NCI-H1417 (cell line): ENCODE measurements around the gene SETBP1.

Experiments
- DNase-seq, 3 experiments: peaks; one replicate each; lab custom pipeline; 2025; lab: John Stamatoyannopoulos, UW

The SETBP1 gene

DNA sequence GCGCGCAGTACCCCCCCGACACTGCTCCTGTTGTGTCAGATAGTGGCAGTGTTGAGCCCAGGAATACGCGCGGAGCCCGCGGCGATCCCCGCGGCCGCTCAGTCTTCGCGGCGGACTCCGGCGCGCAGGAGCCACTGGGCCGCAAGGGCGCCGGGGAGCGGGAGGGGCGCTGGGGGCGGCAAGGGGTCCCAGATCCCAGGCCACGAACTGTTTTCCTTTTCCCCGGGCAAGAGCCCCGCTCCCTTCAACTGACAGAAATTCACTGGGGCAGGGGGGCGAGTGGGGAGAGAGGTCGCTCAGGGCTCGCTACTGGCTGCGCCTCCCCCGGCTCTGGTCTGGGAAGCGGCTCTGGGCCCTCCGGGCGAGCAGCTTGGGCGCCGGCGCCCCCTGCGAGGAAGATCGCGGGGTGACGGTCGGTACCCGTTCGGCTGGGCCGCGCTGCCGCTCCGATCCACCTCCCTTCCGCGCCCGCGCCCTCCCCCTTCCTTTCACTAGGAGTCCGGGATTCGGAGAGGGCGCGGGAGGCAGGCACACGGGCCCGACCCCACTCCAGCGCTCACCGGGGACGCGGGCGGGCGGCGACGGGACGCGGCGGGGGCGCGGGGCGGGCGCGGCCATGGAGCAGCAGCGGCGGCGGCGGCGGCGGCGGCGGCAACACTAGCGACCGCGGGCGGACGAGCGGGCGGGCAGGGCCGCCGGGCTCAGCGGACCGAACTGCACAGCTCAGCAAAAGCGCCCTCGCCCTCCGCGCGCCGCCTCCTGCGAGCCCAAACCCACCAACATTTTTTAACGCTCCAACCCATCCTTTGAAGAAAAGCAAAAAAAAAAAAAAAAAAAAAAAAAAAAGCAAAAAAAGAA is 1.4 kb upstream of the SETBP1 start:
- DNase-seq: peak; percentile 76 to 98 (median 95)

DNA sequence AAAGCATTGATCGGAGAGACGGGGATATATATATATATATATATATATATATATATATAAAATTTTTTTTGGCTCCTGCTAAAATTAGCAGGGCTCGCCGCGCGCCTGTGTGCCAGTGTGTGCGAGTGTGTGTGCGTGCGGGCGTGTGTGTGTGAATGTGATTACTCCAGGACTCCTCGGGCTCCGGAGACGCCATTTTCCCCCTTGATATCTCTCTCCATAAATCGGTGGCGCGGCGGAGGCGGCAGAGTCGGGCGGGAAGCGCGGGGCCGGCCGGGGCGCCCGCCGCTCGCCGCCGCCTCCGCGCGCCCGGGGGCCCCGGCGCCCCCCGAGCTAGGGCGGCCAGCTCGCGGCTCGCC is 795 bp upstream of the SETBP1 start:
- DNase-seq: peak; percentile 63 to 82 (median 82)

DNA sequence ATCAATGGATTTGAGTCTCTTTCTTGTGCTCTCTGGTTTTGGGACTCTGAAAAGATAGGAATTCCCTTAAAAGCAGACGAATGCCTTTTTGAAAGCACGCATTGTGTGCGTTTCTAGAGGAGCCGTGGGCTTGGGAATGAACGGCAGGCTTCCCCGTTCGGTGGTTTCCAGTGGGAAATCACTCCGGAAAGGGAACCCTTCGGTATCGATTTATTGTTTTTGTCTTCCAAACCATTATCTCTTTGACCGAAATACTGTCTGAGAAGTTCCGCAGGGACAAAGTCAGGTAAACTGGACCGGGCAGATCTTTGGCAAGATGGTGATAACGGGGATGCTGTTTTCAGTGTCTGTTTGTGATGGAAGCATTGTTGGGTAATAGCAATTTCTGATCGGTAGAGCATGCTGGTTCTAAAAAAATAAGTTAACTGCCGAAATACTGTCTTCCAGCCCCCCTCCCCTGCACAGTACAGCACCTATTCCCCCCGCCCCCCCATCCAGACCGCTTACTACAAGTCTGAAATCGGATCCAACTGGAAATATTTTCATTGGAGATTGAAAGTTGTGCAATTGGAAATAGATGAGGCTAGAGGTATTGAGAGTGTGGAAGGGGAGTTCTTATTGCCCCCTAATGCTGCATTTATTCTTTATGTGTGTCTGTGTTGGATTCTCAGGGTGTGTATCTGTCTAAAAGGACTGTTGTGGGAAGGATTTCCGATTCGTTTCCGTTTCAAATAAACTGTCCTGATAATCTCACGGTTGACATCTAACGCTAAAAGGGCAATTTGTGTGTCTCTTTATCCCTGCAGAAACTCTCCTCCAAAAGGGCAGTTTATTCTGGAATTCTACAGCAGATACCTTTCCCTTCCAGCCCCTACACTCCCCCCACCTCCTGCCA is 635 bp downstream of the SETBP1 start:
- DNase-seq: peak in 2 of 3 experiments; percentile 35 to 71

GRCh38 chr18:44682201-44682870 is 1.6 kb downstream of the SETBP1 start:
- peak in 2 of 3 experiments; percentile 30 to 51 for DNase-seq

- DNase-seq: peak; percentile 40 to 78 (median 77)
Observed at GRCh38 chr18:44682871-44683221, 2.2 kb downstream of the SETBP1 start.

GRCh38 chr18:44683556-44683955 is 2.9 kb downstream of the SETBP1 start:
- DNase-seq: no peak

DNA sequence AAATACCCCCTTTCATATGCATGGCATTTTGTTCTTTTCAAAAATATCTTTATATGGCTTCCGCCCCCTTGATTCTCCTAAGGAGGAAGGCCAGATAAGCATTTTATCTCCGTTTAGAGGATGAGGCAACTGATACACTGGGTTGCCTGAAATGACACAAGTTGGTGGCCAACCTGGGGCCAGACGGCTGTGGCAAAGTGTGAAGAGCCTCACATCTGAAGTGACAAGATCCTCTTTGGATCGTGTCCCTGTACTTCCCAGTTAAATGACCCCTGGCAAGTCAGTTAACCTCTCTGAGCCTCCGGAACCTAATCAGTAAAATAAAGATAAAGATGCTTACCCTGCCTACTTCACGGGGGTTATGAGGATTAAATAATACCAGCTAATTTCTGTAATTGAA is 4.6 kb downstream of the SETBP1 start:
- no peak for DNase-seq

DNA sequence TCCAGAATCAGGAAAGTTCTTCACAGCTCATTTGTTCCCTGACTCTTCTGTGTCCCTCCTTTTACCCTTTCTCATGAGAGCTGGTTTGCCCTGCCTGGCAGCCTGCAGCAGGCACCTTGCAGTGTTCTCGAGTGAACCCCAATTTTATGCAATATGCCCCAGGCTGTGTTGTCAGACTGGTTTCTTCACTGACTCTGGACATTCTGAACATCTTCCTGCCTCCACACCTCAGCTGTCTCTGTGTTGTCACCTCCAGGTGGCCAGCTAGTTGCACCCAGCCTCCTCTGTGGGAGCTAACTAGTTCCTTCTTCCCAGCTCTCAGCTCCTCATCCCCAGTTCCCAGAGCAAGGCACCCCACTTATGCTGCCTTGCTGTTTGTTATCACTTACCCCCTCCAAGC is 5.5 kb downstream of the SETBP1 start:
- DNase-seq: no peak

GRCh38 chr18:44687421-44687820 is 6.7 kb downstream of the SETBP1 start:
- no peak for DNase-seq

DNA sequence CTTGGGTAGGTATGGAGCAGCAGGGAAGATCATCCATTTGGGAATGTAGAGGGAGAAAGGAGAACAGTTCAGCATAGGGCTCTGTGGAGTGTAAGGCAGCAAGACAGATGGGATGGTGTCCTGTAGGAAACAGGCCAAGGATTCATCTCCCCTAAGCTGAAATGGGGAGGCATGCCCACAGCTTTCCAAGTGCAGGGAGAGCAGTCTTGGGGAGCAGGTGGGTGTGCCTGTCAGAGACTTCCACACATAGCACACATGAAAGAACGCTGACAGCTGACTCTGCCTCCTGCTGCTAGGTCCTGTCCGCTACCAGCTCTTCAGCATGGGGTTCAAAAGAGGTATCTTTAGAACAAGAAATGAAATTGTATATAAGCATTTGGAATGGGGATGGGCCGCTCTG is 9.0 kb downstream of the SETBP1 start:
- DNase-seq: no peak

DNA sequence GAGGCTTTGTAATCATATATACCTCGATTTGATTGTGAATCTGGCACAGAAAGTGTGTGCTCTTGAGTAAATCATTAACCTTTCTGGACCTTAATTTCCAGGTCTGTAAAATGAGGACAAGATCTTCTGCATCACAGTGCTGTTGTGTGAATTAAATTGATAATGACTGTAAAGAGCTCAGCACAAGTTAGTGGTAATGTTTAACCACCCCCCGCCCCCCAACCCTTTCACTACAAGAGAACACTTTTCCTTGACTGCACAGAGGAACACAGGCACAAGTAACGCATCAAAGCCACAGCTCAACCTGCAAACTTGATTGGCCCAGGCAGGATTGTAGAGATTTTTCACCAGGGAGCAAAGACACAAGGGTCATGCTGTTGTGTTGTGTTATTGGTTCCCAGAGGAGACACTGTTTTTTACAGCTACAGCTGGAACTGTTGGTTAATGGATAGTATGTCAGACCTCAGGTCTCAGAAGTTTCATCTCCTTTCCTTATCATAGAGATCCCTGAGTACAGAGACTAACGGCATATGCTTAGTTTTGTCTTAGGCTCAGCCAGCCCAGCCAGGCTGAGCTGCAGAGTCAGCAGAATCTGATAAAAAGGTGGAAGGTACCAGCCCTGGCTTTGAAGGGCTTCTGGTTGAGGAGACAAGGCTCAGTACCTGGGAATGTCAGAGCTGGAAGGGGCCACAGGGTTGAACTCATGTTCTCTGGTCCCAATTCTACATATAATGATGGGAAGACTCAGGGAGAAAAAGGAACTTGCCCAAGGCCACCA is 10.6 kb downstream of the SETBP1 start:
- no peak for DNase-seq

- no peak for DNase-seq
Observed at GRCh38 chr18:44693030-44693784, 12.5 kb downstream of the SETBP1 start.

- no peak for DNase-seq
Observed at GRCh38 chr18:44695503-44695902, 14.8 kb downstream of the SETBP1 start.

DNA sequence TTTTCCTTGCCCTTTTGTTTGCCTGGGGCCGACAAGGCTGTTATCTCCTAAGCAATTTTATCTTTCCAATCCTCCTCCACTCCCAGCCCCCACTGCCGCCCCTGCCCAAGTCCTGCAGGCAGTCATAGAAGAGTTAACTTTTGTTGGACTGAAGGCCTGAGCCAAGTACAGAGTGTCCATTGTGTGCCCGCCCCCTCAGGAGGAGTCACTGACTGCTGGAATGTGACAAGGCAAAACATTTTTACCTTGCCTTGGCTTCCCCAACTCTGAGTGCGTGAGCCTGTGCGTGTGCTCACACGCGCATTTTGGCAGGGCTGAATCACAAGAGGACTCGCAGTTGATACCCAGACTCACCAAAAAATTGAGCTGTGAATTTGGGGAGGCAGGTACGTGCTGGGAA is 16.2 kb downstream of the SETBP1 start:
- no peak for DNase-seq

- no peak for DNase-seq
Observed at GRCh38 chr18:44697315-44697714, 16.6 kb downstream of the SETBP1 start.

DNA sequence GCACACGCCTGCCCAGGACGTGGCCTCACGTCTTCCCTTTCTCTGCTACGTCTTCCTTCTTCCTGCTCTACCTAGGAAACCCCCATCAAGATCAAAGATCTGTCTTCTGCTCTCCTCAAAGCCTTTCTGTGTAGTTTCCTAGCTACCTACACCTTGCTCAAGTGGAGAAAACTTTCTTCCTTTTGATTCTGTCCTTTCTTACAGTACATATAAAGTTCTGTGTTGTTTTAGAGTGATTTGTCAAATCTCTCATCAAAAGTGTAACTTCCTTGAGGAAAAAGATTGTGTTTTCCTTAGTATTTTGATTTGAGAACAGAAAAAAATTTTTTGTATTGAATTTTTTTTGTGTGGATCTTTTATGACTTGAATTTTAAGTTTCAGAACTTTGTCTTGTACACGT is 17.8 kb downstream of the SETBP1 start:
- DNase-seq: no peak

DNA sequence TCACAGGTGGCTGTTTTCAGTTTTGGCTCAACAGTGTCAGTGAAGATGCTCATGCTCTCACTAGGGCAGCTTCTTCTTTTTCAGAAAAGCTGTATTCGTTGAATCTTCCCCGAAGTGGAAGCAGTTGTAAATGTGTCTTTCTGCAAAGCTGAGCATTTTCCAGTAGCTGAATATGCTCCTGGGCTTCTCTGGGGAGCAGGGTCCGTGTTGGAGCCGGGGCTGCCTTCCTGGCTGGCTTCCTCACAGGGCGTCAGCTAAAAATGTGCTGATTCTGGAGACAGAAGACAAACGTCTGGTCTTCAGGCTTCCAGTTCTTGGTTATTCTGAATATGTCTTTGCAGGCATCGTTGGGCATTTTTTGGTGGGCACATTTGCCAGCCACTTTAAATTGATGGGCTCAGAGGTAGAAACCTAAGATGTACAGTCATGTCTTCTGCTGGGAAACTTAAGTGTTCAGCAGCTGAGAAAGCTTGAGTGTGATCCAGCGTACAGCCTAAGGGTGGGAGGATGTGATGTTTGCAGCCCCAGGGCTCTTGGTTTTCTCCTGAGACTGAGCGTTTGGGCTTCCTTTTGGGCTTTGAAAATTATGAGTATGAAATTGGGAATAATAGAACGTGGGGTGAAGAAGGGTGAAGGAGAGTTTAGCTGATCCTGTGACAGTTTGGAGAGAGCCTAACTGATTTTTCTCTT is 19.0 kb downstream of the SETBP1 start:
- no peak for DNase-seq

GRCh38 chr18:44700652-44701051 is 20.0 kb downstream of the SETBP1 start:
- DNase-seq: no peak

DNA sequence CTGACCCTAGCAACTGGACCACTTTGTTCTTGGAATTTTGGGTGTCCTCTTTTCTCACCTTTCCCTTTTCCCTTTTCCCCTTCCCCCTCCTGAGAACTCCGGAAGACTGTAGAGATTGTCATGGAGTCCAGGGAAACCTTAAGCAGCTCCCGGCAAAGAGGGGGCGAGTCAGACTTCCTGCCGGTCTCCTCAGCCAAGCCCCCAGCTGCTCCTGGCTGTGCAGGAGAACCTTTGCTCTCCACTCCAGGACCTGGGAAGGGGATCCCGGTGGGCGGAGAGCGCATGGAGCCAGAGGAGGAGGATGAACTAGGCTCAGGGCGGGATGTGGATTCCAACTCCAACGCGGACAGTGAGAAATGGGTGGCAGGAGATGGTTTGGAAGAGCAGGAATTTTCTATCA is 20.5 kb downstream of the SETBP1 start:
- no peak for DNase-seq

DNA sequence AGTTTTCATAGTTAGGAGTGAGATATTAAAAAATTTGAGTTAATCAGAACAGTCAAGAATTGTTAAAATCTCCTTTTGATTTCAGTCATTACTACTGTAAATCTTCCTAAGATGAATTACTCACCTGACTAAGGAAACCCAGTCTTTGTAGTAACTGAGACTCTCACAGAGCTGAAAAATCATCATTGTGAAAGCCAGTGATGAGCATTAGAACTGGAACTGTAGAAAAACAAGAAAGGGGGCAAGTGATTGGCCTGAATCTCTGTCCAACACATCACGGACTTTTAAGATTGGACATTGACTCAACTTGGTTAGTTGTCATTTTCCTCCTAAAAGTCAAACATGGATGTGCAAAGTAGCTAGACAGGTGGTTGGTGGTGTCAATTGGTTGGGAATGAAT is 21.9 kb downstream of the SETBP1 start:
- no peak for DNase-seq
